IMR-90 (cell line): ENCODE measurements around the gene GRAMD1B.

Experiments
- CEBPB ChIP-seq: IDR thresholded peaks from 2 replicates; pipeline ENCODE4 v1.6.1; 2012; ENCODE audit warnings: low read depth, low read length, improper control_type of control experiment
- CHD1 ChIP-seq: IDR thresholded peaks from 2 replicates; pipeline ENCODE4 v1.6.1; 2012; ENCODE audit warnings: low read depth, low read length, improper control_type of control experiment
- CTCF ChIP-seq: conservative IDR thresholded peaks from 2 replicates; pipeline ENCODE4 v1.5.1; 2012; ENCODE audit warnings: mild to moderate bottlenecking, low read depth, low read length, improper control_type of control experiment
- MAFK ChIP-seq: IDR thresholded peaks from 2 replicates; pipeline ENCODE4 v1.6.1; 2012; ENCODE audit warnings: low read depth, low read length, improper control_type of control experiment
- POLR2A ChIP-seq: IDR thresholded peaks from 2 replicates; pipeline ENCODE4 v1.6.1; 2012; ENCODE audit warnings: mild to moderate bottlenecking, low read depth, low read length
- RAD21 ChIP-seq: IDR thresholded peaks from 2 replicates; pipeline ENCODE4 v1.6.1; 2012; ENCODE audit warnings: low read length, improper control_type of control experiment
- RFX5 ChIP-seq: IDR thresholded peaks from 2 replicates; pipeline ENCODE4 v1.8.0; 2012; ENCODE audit warnings: low read depth, mild to moderate bottlenecking, low read length, moderate library complexity
- SMC3 ChIP-seq: fragments of 150-350 bp; IDR thresholded peaks from 2 replicates; pipeline ENCODE4 v1.6.1; 2016; ENCODE audit warnings: low read depth, mild to moderate bottlenecking, antibody characterized with exemption, low read length, moderate library complexity

- TF ChIP-seq RAD21 = peak; percentile 38
- TF ChIP-seq CTCF = peak; percentile 32; the same call in 1 of the 2 replicates
- no peak for TF ChIP-seq RFX5
- no peak for TF ChIP-seq POLR2A
- no peak for TF ChIP-seq MAFK
- peak; percentile 45; the same call in 1 of the 2 replicates for TF ChIP-seq SMC3
- TF ChIP-seq CEBPB = no peak
- TF ChIP-seq CHD1 = no peak
These were observed 45.4 kb downstream of the GRAMD1B start for GRCh38 chr11:123475469-123475868.
